LNCaP clone FGC (cell line): ENCODE results near the gene LPP.

ENCODE experiments used
- DNase-seq: peaks from one replicate; pipeline ENCODE4 v3.0.0-alpha.2; 2011; ENCODE audit warnings: low read depth
- H3K4me3 ChIP-seq: 2 replicates; pipeline ENCODE4 v1.5.1; 2011; ENCODE audit warnings: mild to moderate bottlenecking, low read depth, low read length, control low read depth
- CTCF ChIP-seq: IDR thresholded peaks from 2 replicates; pipeline ENCODE4 v1.5.1; 2012; ENCODE audit warnings: mild to moderate bottlenecking; ENCODE audit not compliant: control insufficient read depth, insufficient read depth; ENCODE audit errors: extremely low read depth

LPP gene

GRCh38 chr3:188352196-188352927 lies 198.4 kb downstream of the LPP start:
- TF ChIP-seq CTCF, result no peak
- DNase-seq, result no peak
- H3K4me3 ChIP-seq, result no peak overlapping the region

- TF ChIP-seq CTCF, result no peak
- no peak overlapping the region for H3K4me3 ChIP-seq
- DNase-seq, result no peak
Observed at GRCh38 chr3:188353426-188353825, 199.5 kb downstream of the LPP start.

- no peak overlapping the region for H3K4me3 ChIP-seq
- no peak for DNase-seq
- no peak for TF ChIP-seq CTCF
Observed at GRCh38 chr3:188358787-188359493, 205.0 kb downstream of the LPP start.

GRCh38 chr3:188360364-188360881 lies 206.5 kb downstream of the LPP start:
- DNase-seq, result no peak
- H3K4me3 ChIP-seq, result no peak overlapping the region
- no peak for TF ChIP-seq CTCF

GRCh38 chr3:188361888-188362287 lies 207.9 kb downstream of the LPP start:
- TF ChIP-seq CTCF, result no peak
- DNase-seq, result no peak
- H3K4me3 ChIP-seq, result no peak overlapping the region

DNA sequence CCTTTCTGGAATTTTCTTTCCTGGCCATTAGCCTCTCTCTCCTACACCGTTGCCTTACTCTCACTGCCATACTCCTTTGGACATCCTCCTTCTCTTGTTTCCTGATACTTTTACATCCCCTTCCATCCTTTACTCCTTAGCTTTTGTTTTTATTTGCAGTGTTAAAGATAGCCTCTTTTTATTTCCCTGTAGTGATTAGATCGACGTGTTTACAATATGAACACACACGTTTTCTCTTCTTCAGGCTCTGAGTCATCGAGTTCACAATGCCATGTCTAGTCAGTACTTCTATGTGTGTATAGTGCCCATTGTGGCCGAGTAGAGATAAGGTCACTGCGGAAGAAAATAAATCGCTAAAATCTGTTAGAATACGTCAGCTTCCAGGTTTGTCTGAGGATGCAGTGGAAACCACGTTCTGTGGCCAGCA lies 208.5 kb downstream of the LPP start:
- peak; percentile 23; the same call in 1 of the 2 replicates for TF ChIP-seq CTCF
- DNase-seq, result peak; percentile 95
- H3K4me3 ChIP-seq, result no peak overlapping the region
